Right renal cortex interstitium (tissue), 3 donors: ENCODE results near the gene ADAMTS12. TPM values are rescaled to one million over a fixed set of nuclear protein-coding genes. Genes with fewer than 3 reads are reported as not detected.
A peak's percentile ranks its signal among the peaks of the same experiment; 100 is the strongest.

ENCODE experiments used
- DNase-seq, 3 donors: peaks; one replicate each; pipeline ENCODE4 v3.0.0-alpha.2; 2013; ENCODE audit warnings: low read depth in 3 of 3, low spot score in 2 of 3
- polyA plus RNA-seq, 3 donors: library from polyadenylated mRNA; unstranded; fragments of 120-200 nt; gene quantifications; one replicate each; pipeline ENCODE4 v1.2.1, GENCODE V29; 2013; ENCODE audit not compliant: insufficient read length in 3 of 3

ADAMTS12 gene, protein sequence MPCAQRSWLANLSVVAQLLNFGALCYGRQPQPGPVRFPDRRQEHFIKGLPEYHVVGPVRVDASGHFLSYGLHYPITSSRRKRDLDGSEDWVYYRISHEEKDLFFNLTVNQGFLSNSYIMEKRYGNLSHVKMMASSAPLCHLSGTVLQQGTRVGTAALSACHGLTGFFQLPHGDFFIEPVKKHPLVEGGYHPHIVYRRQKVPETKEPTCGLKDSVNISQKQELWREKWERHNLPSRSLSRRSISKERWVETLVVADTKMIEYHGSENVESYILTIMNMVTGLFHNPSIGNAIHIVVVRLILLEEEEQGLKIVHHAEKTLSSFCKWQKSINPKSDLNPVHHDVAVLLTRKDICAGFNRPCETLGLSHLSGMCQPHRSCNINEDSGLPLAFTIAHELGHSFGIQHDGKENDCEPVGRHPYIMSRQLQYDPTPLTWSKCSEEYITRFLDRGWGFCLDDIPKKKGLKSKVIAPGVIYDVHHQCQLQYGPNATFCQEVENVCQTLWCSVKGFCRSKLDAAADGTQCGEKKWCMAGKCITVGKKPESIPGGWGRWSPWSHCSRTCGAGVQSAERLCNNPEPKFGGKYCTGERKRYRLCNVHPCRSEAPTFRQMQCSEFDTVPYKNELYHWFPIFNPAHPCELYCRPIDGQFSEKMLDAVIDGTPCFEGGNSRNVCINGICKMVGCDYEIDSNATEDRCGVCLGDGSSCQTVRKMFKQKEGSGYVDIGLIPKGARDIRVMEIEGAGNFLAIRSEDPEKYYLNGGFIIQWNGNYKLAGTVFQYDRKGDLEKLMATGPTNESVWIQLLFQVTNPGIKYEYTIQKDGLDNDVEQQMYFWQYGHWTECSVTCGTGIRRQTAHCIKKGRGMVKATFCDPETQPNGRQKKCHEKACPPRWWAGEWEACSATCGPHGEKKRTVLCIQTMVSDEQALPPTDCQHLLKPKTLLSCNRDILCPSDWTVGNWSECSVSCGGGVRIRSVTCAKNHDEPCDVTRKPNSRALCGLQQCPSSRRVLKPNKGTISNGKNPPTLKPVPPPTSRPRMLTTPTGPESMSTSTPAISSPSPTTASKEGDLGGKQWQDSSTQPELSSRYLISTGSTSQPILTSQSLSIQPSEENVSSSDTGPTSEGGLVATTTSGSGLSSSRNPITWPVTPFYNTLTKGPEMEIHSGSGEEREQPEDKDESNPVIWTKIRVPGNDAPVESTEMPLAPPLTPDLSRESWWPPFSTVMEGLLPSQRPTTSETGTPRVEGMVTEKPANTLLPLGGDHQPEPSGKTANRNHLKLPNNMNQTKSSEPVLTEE (N-terminal part only)
- 10 to 100 TPM; 14.3 to 16.9 (median 14.8) TPM for polyA plus RNA-seq

DNA sequence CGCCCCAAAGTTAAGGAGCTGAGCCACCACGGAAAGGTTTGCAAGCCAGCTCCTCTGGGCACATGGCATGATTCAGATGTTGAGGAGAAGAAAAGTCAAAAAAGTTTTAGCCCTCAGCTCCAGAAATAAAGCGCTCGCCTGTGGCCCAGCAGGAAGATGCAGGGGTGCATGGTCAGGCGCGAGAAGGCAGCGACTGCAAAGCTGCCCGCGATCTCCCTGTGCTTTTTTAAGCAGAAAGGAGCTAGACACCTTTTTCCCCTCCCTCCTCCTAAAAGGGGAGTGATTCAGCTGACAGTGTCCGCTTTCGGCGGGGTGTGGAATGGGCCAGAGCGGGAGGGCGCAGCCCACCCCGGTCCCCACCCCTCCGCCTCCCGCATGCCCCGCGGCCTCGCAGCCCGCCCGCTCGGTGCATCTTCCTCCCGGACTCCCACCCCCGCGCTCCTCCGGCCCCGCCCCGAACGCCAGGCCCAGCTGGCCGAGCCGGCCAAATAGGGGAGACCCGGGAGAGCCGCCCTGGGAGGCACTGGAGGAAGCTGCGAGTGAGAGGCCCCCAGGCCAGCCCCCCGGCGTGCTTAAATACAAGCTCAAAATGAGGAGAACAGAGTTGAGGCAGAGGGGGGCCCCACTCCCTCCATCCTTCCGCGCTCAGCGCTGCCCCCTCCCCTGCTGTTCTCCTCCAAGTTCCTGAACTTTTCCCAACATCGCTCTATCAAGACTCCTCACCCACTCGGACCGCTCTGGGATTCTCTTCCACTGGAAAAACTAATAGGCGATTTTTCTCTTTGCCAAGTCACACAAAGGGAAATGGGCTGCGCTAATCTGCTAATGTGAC is at the start of gene ADAMTS12:
ADAMTS12 (minus strand) TSS at position 203 of the 832 bp plus-strand sequence; CDS start at position 69, 134 bp downstream.
- peak in 1 of 3 donors; percentile 25 for DNase-seq

DNA sequence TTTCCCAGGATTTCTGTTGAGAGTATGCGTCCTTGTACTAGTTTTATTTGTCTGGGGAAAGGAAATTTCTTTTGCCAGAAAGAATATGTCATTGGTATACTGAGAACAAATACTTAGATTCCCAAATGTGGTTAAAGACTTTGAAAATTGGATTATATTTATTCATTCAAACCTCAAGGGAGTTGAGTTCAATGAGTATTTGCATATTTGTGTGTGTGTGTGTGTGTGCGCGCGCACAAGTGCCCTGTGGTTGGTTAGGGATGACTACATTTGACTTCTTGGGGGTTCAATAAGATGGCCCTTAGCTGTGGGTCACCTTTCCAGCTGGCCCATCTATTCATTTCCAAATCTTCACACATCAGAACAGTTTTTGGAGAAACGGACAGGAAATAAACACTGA is 49.3 kb upstream of the ADAMTS12 start:
- no peak for DNase-seq

DNA sequence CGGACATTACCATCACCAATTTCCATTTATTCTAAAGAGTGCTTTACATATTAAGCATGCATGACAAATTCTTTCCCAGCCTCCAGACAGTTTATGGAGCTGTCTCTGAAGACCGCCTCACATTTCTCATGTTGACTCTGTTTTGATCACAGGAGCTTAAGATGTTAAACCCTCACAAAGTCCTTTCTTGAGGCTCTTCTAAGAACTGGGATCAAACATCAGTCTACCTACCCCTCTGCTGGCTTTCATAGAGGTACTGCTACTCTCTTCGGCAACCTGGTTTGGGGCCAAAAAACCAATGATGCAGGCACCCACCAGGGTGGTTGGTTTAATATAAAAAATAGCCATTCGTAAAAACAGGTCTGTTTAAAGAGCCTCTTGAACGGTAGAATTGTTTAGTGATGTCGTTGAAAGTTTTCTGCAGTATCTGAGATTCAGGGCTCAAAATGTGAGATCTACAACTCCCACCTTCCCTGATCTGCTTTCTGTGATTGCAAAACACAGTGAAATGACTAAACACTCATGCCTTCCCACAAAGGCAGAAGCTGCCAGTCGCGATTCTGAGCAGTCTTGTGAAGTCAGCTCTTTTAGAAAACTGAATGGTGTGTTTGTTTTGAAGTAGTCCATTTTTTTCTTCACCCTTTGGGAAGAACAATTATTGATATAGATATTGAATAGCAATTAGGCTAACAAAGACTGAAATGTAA is 47.9 kb upstream of the ADAMTS12 start:
- no peak for DNase-seq

DNA sequence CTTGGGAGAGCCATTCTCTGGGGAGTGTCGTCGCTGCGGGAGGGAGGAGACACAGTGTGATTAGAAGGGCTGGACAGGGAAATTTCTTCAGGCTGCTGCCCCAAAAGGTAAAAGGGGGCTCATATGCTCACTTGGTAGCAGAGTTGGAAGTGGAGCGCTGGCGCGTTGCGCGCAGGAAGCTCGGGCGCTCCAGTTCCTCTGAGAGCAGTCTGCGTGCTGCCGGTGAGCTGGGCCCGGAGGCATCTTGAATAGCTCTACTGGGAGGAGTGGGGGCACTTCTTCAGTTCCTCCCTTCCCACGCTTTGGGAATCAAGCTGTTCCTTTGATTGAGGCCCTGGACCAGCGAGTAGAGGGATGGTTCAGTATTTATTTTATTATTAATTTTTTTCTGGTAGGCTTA is 47.1 kb upstream of the ADAMTS12 start:
- no peak for DNase-seq

DNA sequence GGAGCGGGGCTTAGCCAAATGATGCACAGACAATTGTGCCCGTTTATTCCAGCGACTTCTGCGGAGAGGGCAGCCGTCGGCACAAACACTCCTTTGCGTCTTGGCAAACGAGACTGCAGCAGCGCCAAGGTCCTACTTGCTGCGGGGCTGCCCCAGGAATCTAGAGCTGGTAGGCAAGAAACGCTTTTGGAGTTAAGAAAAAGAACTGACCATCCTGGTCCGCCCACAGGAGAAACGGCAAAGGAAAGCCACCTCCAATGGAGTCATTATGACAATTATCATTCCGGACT is 46.7 kb upstream of the ADAMTS12 start:
- no peak for DNase-seq

DNA sequence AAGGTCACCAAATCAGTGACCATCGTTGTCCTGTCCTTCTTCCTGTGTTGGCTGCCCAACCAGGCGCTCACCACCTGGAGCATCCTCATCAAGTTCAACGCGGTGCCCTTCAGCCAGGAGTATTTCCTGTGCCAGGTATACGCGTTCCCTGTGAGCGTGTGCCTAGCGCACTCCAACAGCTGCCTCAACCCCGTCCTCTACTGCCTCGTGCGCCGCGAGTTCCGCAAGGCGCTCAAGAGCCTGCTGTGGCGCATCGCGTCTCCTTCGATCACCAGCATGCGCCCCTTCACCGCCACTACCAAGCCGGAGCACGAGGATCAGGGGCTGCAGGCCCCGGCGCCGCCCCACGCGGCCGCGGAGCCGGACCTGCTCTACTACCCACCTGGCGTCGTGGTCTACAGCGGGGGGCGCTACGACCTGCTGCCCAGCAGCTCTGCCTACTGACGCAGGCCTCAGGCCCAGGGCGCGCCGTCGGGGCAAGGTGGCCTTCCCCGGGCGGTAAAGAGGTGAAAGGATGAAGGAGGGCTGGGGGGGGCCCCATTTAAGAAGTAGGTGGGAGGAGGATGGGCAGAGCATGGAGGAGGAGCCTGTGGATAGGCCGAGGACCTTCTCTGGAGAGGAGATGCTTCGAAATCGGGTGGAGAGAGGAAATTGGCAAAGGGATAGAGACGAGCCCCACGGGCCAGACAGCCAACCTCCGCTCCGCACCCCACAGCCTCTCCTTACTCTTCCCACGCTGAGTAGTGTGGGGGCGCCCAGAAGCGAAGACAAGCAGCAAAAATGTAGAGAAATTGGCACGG is 46.1 kb upstream of the ADAMTS12 start:
- no peak for DNase-seq

DNA sequence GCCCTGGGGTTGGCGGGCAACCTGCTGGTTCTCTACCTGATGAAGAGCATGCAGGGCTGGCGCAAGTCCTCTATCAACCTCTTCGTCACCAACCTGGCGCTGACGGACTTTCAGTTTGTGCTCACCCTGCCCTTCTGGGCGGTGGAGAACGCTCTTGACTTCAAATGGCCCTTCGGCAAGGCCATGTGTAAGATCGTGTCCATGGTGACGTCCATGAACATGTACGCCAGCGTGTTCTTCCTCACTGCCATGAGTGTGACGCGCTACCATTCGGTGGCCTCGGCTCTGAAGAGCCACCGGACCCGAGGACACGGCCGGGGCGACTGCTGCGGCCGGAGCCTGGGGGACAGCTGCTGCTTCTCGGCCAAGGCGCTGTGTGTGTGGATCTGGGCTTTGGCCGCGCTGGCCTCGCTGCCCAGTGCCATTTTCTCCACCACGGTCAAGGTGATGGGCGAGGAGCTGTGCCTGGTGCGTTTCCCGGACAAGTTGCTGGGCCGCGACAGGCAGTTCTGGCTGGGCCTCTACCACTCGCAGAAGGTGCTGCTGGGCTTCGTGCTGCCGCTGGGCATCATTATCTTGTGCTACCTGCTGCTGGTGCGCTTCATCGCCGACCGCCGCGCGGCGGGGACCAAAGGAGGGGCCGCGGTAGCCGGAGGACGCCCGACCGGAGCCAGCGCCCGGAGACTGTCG is 45.4 kb upstream of the ADAMTS12 start:
- no peak for DNase-seq

DNA sequence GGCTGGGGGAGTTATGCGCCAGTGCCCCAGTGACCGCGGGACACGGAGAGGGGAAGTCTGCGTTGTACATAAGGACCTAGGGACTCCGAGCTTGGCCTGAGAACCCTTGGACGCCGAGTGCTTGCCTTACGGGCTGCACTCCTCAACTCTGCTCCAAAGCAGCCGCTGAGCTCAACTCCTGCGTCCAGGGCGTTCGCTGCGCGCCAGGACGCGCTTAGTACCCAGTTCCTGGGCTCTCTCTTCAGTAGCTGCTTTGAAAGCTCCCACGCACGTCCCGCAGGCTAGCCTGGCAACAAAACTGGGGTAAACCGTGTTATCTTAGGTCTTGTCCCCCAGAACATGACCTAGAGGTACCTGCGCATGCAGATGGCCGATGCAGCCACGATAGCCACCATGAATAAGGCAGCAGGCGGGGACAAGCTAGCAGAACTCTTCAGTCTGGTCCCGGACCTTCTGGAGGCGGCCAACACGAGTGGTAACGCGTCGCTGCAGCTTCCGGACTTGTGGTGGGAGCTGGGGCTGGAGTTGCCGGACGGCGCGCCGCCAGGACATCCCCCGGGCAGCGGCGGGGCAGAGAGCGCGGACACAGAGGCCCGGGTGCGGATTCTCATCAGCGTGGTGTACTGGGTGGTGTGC is 44.7 kb upstream of the ADAMTS12 start, which contains the start of gene RXFP3:
RXFP3 (plus strand) TSS at position 6 of the 636 bp plus-strand sequence; CDS start at position 361, 355 bp downstream.
- peak in 1 of 3 donors; percentile 6 for DNase-seq

DNA sequence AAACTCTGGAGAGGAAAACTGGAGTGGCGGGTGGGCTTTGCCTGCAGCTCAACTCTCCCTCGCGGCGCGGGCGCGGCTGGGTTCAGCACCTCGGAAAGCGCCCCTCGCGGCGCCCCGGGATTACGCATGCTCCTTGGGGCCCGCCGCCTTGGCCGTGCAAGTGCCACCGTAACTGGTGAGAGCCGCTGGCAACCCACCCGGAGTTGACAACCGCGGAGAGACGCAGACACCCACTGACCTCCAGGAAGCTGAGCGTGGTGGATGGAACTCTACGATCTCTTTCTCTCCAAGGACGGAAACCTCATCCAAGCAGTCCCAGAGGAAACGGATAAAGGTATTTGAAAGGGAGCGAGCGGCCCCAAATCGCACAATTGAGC is 44.2 kb upstream of the ADAMTS12 start:
- peak; percentile 31 to 69 (median 55) for DNase-seq

DNA sequence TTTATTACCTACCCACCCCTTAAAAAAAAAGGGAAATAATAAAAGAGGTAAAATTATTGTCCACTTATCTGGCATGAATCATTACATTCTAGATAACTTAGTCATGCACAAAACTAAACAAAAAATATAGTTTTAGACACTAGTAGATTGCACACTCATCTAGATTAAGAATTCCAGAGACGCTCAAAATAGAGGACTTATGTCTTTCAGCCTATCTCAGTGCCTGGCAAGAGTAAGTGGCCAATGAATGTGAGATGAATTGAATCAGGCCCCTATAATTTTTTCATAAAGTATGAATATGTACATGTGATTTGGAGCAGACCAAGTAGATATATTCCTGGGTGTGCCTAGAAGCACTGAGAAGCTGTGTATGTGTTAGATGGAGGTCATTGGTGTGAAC is 42.4 kb upstream of the ADAMTS12 start:
- no peak for DNase-seq

DNA sequence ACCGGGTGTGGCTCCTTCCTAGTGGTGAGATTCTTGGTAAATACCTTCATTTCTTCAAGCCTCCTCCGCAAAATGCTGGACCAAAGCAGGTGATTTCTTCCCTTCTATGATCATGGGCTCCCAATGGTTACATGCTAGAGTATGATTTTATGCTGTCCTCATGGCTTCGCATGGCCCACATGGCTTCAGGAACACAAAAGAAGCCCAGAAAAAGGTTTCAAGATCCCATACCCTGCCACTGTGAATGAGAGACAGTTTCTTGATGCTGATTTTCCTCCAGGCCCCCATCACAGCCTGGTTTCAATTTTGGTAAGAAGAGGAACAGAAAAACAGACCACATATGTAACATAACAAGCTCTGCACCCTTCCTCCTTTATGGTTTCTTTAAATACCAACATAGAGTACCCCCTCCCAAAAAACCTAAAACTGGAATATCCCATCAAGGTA is 42.0 kb upstream of the ADAMTS12 start:
- no peak for DNase-seq

DNA sequence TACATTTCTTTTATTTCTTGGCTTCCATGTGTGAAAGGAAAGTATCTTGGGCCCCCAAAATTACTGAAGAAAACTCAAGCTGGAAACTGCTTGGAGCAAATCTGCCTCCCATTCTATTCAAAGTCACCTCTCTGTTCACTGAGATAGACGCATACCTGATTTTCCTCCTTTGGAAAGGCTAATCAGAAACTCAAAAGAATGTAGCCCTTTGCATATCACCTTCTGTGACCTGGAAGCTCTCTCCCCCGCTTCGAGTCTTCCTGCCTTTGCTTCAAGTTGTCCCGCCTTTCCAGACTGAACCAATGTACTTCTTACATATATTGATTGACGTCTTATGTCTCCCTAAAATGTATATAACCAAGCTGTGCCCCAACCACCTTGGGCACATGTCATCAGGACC is 39.3 kb upstream of the ADAMTS12 start:
- DNase-seq: no peak

DNA sequence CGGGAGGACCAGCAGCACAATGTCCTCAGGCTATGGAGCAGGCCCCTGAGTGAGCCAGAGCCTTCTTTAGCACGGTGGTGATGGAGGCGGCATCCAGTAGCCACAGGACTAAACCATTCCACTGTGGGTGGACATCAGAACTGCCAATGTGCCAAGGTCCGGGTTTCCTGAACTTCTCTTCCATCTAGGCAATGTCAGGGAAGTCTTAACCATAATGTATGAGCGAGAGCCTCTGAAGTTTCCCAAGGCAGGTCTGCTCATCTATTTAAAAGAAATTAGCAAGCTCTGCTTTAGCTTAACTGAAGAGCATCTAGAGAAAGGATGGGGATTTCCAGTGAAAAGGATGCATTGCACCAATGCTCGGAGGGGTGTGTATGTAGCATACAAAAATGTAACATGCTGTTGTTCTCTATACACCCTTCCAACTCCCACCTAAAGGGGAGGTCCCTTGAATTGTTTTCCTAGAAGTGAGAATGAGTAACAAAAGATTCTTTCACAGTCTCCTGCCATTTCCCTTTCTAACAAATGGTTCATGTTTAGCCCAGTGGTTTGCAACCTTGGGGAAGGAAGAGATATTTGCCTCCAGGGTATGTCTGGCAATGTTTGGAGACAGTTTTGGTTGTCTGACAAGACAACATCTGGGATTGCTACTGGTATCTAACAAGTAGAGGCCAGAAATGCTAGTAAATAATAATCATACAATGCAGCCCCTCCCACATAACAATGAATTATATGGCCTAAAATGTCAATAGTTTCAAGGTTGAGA is 38.3 kb upstream of the ADAMTS12 start:
- no peak for DNase-seq

DNA sequence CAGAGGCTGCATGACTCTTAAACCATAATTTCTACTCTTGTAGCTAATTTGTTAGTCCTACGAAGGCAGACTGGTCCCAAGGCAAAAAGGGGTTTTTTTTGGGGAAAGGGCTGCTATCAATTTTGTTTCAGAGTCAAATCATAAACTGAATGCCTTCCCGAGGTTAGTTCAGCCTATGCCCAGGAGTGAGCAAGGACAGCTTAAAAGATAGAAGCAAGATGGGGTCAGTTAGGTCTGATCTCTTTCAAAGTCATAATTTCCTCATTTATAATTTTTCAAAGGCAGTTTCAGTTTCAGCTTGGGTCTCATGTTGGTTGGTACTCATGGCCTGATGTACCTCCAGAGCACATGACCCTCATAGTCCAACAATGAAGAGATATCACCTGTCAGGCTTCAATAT is 36.5 kb upstream of the ADAMTS12 start:
- DNase-seq: no peak

DNA sequence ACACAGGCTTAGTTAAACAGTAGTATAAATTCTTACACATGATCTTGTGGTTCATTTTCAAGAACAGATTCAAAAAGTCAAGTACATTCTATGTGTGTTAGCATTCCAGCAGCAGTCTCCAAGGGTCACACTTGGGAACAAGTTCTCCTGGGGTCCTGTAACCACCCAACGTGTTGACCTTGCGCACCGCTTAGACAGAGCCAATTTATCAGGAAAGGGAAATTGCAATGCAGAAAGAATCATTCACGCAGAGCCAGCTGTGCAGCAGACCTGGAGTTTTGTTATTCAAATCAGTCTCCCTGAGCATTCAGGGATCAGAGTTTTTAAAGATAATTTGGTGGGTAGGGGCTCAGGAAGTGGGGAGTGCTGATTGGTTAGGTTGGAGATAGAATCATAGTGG is 35.9 kb upstream of the ADAMTS12 start:
- DNase-seq: no peak

DNA sequence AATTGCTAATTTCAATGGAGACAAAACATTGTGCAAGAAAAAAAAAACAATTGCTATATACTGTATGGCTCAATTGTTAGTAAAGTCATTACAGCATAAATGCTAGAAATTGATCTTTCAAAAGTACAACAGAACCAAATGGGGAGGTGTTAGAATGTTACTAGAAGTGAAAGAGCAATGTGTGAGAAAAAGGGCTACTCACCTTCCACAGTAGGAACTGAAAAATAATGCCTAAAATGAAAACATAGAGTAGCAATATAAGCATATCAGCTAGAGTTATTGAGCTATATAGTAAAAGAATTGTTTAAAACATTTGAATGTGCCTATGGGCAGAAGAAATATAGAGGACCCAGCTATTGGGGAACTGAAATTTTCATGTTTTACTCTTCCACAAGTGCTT is 33.5 kb upstream of the ADAMTS12 start:
- DNase-seq: no peak

DNA sequence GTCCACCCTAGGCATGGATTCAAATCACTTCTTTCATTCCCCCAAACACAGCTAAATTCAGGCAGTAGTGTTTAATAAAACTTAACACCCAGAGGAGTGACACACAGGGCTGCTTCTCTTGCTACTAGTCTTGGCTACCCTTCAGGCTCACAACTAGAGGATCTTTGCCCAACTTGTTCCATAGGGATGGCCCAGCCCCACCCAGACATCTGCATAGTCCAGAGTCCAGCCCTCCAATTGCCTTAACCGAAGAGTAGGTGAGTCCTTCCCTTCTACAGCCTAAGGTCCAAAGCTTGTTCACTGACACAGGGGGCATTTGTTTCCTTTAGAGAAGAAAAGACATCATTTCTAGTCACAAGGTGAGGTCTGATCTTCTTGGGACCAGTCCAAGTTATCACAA is 29.2 kb upstream of the ADAMTS12 start:
- DNase-seq: no peak
